ENCODE results near the gene PWP1. TPM values are rescaled to one million over a fixed set of nuclear protein-coding genes. Genes with fewer than 3 reads are reported as not detected.

The PWP1 gene
- total RNA-seq: 10 to 100 TPM; 35.7 to 41.5 TPM

DNA sequence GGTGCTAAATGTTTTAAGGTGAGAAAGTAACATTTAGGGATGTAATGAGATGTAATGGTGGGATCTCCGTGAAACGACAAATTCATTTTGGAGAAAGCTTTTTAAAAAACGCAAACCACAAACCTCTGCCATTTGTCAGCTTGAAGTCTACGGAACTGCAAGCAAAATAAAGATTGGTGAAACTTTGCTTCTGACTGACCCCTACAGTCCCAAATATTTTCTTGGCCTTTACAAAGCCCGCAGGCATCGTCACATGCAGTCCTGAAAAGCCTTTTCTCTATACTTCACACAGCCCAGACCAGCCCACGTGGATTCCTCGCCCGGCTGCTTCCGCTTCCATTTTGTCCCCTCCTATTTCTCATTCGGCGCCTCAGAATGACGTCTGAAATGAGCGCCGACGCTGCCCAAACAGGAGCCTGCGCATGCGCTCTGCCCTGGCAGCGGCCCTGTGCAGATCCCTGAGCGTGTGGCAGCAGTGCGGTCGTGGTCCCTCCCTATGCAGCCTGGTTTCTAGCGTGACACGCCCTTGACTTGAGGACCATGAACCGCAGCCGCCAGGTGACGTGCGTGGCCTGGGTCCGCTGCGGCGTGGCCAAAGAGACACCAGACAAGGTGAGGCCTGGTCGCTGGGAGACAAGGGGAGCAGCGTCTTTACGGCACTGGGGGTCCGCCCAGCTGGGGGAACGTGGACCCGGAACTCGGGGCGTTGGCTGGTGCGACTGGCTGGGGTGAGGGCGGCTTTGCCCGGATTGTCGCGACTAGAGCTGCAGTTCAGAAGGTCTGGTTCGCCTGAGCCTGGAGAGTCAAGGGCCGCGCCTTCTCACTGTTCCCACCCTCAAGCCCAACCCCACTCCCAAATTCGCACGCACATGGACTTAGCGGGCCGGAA is at the start of gene PWP1:
PWP1 (plus strand) TSS at position 440 of the 889 bp plus-strand sequence; CDS start at position 541, 101 bp downstream.

GRCh38 chr12:107760809-107761501 is 75.4 kb downstream of the PWP1 start, which contains the start of gene PRDM4:
Gene PRDM4 (minus strand): TSS chr12:107761137. CDS start chr12:107760515, 622 bp downstream.

Other genes with a start within 250 kb of the PWP1 start
- 10 to 100 TPM; 22.5 to 24.2 TPM for gene PRDM4, start 75.3 kb downstream of the PWP1 start, total RNA-seq
- gene ASCL4, start 88.9 kb downstream of the PWP1 start, total RNA-seq: not detected

All from activated naive CD4-positive, alpha-beta T cell treated with anti-CD3 and anti-CD28 coated beads, Interleukin-2, amount 10 ng/mL, durations not matched to agents 5 hours and 36 hours (primary cell).